ENCODE results near the gene RGS14.
"Not testable (repeated sequence)": the region's sequence is repeated elsewhere in the genome, so short reads cannot be mapped to it uniquely, and the experiment has no call there.

RGS14 gene

GRCh38 chr5:177409043-177409801, 51.5 kb downstream of the RGS14 start, which contains the start of gene F12:
F12 (minus strand) TSS chr5:177409564; CDS start chr5:177409527, 37 bp downstream.
- no peak for TF ChIP-seq EZH2phosphoT487 (conservative IDR thresholded peaks at IDR 0.05; ENCODE audit: low read length)

DNA sequence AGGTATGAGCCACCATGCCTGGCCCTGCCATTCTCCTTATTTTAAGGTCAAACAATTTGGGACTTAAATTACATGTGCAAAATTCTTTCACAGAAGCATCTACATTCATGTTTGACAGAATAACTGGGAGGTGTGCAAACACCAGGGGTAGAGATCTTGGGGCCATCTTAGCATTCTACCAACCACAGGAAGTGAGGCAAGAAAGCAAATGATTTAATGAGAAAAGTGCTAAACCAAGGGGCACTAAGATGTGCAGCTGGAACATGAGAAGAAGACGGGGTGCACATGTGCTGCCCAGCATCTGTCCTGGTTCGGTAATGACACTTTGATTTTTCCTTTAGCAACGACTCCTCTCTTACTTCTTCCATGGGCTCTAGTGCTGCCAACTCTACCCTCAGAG, 52.9 kb downstream of the RGS14 start:
- Histone ChIP-seq H3K9me2 (replicated peaks; ENCODE audit: insufficient read depth, low read length) (no peaks in the 10 kb centered on the region), H3F3A (ENCODE audit: insufficient read depth) (no peaks in the 10 kb centered on the region; the same call in 1 of the 2 replicates), H3K27ac (ENCODE audit: low read depth, low read length) (no peak overlapping the region), H3K4me2 (ENCODE audit: low read depth, low read length, poor library complexity, severe bottlenecking) (no peak overlapping the region), H3K9me3 (ENCODE audit: insufficient read depth, low read length) (no peaks in the 10 kb centered on the region), H3K79me2 (ENCODE audit: insufficient read depth, low read length) (no peaks in the 10 kb centered on the region), H3K9ac (ENCODE audit: low read length) (no peak overlapping the region), H3K36me3 (ENCODE audit: low read length) (no peaks in the 10 kb centered on the region), H3K27me3 (ENCODE audit: low read length) (no peaks in the 10 kb centered on the region), H4K20me1 (ENCODE audit: low read depth, low read length) (no peaks in the 10 kb centered on the region), H2AFZ (ENCODE audit: low read depth, low read length, severe bottlenecking) (no peak overlapping the region), H3K4me3 (ENCODE audit: insufficient read depth, low read length, poor library complexity, severe bottlenecking) (no peak overlapping the region)
- TF ChIP-seq CTCF (IDR thresholded peaks at IDR 0.05; ENCODE audit: insufficient read depth, low read length, poor library complexity, severe bottlenecking) = no peak
- TF ChIP-seq EZH2phosphoT487 (conservative IDR thresholded peaks at IDR 0.05; ENCODE audit: low read length) = no peak

More at GRCh38 chr5:177409043-177409801, 51.5 kb downstream of the RGS14 start, which contains the start of gene F12:
- Histone ChIP-seq H3K27me3 (ENCODE audit: low read length) (no peaks in the 10 kb centered on the region), H3K4me3 (ENCODE audit: insufficient read depth, low read length, poor library complexity, severe bottlenecking) (no peak within 1 kb of the TSS), H3K27ac (ENCODE audit: low read depth, low read length) (no peak within 1 kb of the TSS), H3K79me2 (ENCODE audit: insufficient read depth, low read length) (no peaks in the 10 kb centered on the region), H3K4me2 (ENCODE audit: low read depth, low read length, poor library complexity, severe bottlenecking) (no peak within 1 kb of the TSS), H3K9me3 (ENCODE audit: insufficient read depth, low read length) (no peaks in the 10 kb centered on the region), H3F3A (ENCODE audit: insufficient read depth) (no peaks in the 10 kb centered on the region; the same call in 1 of the 2 replicates), H3K36me3 (ENCODE audit: low read length) (no peaks in the 10 kb centered on the region), H4K20me1 (ENCODE audit: low read depth, low read length) (no peaks in the 10 kb centered on the region), H3K9me2 (replicated peaks; ENCODE audit: insufficient read depth, low read length) (no peaks in the 10 kb centered on the region), H2AFZ (ENCODE audit: low read depth, low read length, severe bottlenecking) (no peak within 1 kb of the TSS), H3K9ac (ENCODE audit: low read length) (no peak within 1 kb of the TSS)

GRCh38 chr5:177412603-177413233, 55.0 kb downstream of the RGS14 start:
- H2AFZ ChIP-seq (ENCODE audit: low read depth, low read length, severe bottlenecking) = no peak overlapping the region
- TF ChIP-seq CTCF (IDR thresholded peaks at IDR 0.05; ENCODE audit: insufficient read depth, low read length, poor library complexity, severe bottlenecking) = no peak
- no peak overlapping the region for H3K4me2 ChIP-seq (ENCODE audit: low read depth, low read length, poor library complexity, severe bottlenecking)
- no peaks in the 10 kb centered on the region for H4K20me1 ChIP-seq (ENCODE audit: low read depth, low read length)
- H3K27ac ChIP-seq (ENCODE audit: low read depth, low read length) = no peak overlapping the region
- H3K36me3 ChIP-seq (ENCODE audit: low read length) = no peaks in the 10 kb centered on the region
- H3K27me3 ChIP-seq (ENCODE audit: low read length) = no peaks in the 10 kb centered on the region
- no peaks in the 10 kb centered on the region for H3K79me2 ChIP-seq (ENCODE audit: insufficient read depth, low read length)
- no peak overlapping the region for H3K4me3 ChIP-seq (ENCODE audit: insufficient read depth, low read length, poor library complexity, severe bottlenecking)
- no peaks in the 10 kb centered on the region for H3F3A ChIP-seq (ENCODE audit: insufficient read depth)
- no peaks in the 10 kb centered on the region for H3K9me3 ChIP-seq (ENCODE audit: insufficient read depth, low read length)
- no peak overlapping the region for H3K9ac ChIP-seq (ENCODE audit: low read length)
- H3K9me2 ChIP-seq (replicated peaks; ENCODE audit: insufficient read depth, low read length) = no peaks in the 10 kb centered on the region

- Histone ChIP-seq H2AFZ (ENCODE audit: low read depth, low read length, severe bottlenecking) (no peak overlapping the region), H3K36me3 (ENCODE audit: low read length) (no peaks in the 10 kb centered on the region)
These were observed 56.8 kb downstream of the RGS14 start for GRCh38 chr5:177414481-177414880.

DNA sequence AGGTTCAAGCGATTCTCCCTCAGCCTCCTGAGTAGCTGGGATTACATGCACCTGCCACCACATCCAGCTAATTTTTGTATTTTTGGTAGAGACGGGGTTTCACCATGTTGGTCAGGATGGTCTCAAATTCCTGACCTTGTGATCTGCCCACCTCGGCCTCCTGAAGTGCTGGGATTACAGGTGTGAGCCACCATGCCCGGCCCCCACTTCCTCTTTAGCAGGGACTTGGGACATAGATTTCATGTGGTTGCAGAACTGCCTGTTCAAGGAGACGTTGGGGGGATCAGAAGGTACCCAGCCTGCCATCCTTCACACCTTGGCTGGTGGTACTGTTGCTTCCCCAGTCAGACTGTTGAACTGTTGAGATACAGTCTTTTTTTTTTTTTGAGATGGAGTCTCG, 59.4 kb downstream of the RGS14 start:
- H3K9me2 ChIP-seq (replicated peaks; ENCODE audit: insufficient read depth, low read length); H2AFZ ChIP-seq (ENCODE audit: low read depth, low read length, severe bottlenecking); H3K9ac ChIP-seq (ENCODE audit: low read length); H3K9me3 ChIP-seq (ENCODE audit: insufficient read depth, low read length); H3K79me2 ChIP-seq (ENCODE audit: insufficient read depth, low read length); H3K27me3 ChIP-seq (ENCODE audit: low read length); H3K4me2 ChIP-seq (ENCODE audit: low read depth, low read length, poor library complexity, severe bottlenecking); H3K27ac ChIP-seq (ENCODE audit: low read depth, low read length); H3K36me3 ChIP-seq (ENCODE audit: low read length); H3F3A ChIP-seq (ENCODE audit: insufficient read depth); H4K20me1 ChIP-seq (ENCODE audit: low read depth, low read length); H3K4me3 ChIP-seq (ENCODE audit: insufficient read depth, low read length, poor library complexity, severe bottlenecking): not testable (repeated sequence)

More at GRCh38 chr5:177414481-177414880, 56.8 kb downstream of the RGS14 start:
- Histone ChIP-seq H4K20me1 (ENCODE audit: low read depth, low read length) (no peaks in the 10 kb centered on the region), H3K9ac (ENCODE audit: low read length) (no peak overlapping the region), H3K4me2 (ENCODE audit: low read depth, low read length, poor library complexity, severe bottlenecking) (no peak overlapping the region), H3K27me3 (ENCODE audit: low read length) (no peaks in the 10 kb centered on the region), H3K9me2 (replicated peaks; ENCODE audit: insufficient read depth, low read length) (no peaks in the 10 kb centered on the region), H3K4me3 (ENCODE audit: insufficient read depth, low read length, poor library complexity, severe bottlenecking) (no peak overlapping the region), H3K27ac (ENCODE audit: low read depth, low read length) (no peak overlapping the region), H3K9me3 (ENCODE audit: insufficient read depth, low read length) (no peaks in the 10 kb centered on the region), H3F3A (ENCODE audit: insufficient read depth) (no peaks in the 10 kb centered on the region), H3K79me2 (ENCODE audit: insufficient read depth, low read length) (no peaks in the 10 kb centered on the region)
- TF ChIP-seq CTCF (IDR thresholded peaks at IDR 0.05; ENCODE audit: insufficient read depth, low read length, poor library complexity, severe bottlenecking) (no peak), EZH2phosphoT487 (conservative IDR thresholded peaks at IDR 0.05; ENCODE audit: low read length) (no peak)
